Chondrocyte (in vitro differentiated cells): ENCODE data around the gene SH3TC2. TPM values are rescaled to one million over a fixed set of nuclear protein-coding genes. Genes with fewer than 3 reads are reported as not detected.

ENCODE experiments used
- DNase-seq: peaks from one replicate; pipeline ENCODE4 v3.0.0; 2021; ENCODE audit warnings: mixed read lengths, low spot score
- H3K27ac Mint-ChIP-seq: one replicate; pipeline ENCODE4 v1.8.0; 2021; ENCODE audit warnings: mild to moderate bottlenecking, moderate library complexity, mixed read lengths; ENCODE audit not compliant: unreplicated experiment
- H3K27me3 Mint-ChIP-seq: 2 replicates; pipeline ENCODE4 v1.8.0; 2021; ENCODE audit warnings: low read depth, mixed read lengths
- H3K36me3 Mint-ChIP-seq: 2 replicates; pipeline ENCODE4 v1.8.0; 2021; ENCODE audit warnings: low read depth, mixed read lengths
- H3K4me1 Mint-ChIP-seq: 2 replicates; pipeline ENCODE4 v1.8.0; 2021; ENCODE audit warnings: low read depth, mild to moderate bottlenecking, mixed read lengths
- H3K4me3 Mint-ChIP-seq: one replicate; pipeline ENCODE4 v1.8.0; 2021; ENCODE audit warnings: mild to moderate bottlenecking, moderate library complexity, mixed read lengths; ENCODE audit not compliant: unreplicated experiment
- H3K9me3 Mint-ChIP-seq: 2 replicates; pipeline ENCODE4 v1.8.0; 2021; ENCODE audit warnings: low read depth, mixed read lengths
- total RNA-seq: library from RNA; stranded (reverse); gene quantifications from 3 replicates; pipeline ENCODE4 v1.2.1, GENCODE V29; 2021
- TF ChIP-seq, protein P1 (sequence below): fragments of 200-600 bp; sonication (generic); IDR thresholded peaks from 2 replicates; pipeline ENCODE4 v1.5.0; 2021; ENCODE audit warnings: antibody characterized with exemption, mild to moderate bottlenecking, moderate library complexity

SH3TC2 gene
- total RNA-seq, 1 donor from 2014 or later, result 0.80 TPM

DNA sequence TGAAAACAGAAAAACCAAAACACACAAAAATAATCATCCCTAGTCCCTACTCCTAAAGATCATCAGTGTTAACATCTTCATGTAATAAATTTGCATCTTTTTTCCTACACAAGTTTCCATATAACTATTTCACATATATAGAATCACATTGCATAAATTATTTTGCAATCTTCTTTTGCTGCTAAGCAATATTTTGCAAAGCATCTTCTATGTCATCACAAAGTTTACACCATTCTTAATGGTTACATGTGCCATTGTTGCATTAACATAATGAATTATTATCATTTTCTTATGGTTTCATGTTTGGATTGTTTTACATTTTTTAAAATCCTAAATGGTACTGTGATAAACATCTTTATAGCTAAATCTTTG lies 17.8 kb downstream of the SH3TC2 start:
- Mint-ChIP-seq H3K27ac (no peak overlapping the region), H3K27me3 (no peaks in the 10 kb centered on the region), H3K36me3 (no peaks in the 10 kb centered on the region), H3K9me3 (no peaks in the 10 kb centered on the region), H3K4me1 (no peaks in the 10 kb centered on the region), H3K4me3 (no peak overlapping the region)
- TF ChIP-seq, protein P1, sequence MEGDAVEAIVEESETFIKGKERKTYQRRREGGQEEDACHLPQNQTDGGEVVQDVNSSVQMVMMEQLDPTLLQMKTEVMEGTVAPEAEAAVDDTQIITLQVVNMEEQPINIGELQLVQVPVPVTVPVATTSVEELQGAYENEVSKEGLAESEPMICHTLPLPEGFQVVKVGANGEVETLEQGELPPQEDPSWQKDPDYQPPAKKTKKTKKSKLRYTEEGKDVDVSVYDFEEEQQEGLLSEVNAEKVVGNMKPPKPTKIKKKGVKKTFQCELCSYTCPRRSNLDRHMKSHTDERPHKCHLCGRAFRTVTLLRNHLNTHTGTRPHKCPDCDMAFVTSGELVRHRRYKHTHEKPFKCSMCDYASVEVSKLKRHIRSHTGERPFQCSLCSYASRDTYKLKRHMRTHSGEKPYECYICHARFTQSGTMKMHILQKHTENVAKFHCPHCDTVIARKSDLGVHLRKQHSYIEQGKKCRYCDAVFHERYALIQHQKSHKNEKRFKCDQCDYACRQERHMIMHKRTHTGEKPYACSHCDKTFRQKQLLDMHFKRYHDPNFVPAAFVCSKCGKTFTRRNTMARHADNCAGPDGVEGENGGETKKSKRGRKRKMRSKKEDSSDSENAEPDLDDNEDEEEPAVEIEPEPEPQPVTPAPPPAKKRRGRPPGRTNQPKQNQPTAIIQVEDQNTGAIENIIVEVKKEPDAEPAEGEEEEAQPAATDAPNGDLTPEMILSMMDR, result no peak
- no peak for DNase-seq

DNA sequence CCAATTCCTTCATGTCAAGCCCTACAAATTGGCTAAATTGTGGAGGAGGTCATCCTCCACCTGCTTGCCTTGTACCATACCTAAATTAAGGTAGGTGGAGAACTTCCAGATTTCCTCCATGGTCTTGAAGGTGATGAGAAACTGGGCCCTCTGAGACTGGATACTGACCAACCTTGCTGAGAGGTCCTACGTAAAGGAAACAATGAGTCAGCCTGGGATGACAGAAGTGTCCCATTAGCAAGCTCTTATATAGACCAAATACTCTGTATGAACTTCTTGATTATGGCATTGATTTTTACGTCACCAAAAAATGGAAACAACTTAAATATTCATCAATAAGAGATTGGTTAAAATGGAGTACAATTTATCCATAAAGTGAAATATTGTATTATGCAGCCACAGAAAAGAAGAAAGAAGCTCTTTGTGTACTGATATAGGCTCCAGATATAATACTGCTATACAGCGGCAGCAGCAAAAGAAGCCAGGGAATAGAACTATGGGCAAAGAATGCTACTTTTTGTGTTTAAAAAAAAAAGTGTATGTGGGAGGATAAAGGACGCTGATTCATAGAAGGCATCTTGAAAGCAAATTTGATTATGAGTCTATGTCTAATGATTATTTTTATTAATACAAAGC lies 18.3 kb downstream of the SH3TC2 start:
- Mint-ChIP-seq H3K27me3 (no peaks in the 10 kb centered on the region), H3K36me3 (no peaks in the 10 kb centered on the region), H3K9me3 (no peaks in the 10 kb centered on the region), H3K27ac (no peak overlapping the region), H3K4me1 (no peaks in the 10 kb centered on the region), H3K4me3 (no peak overlapping the region)
- TF ChIP-seq, protein P1, result no peak
- DNase-seq, result no peak

DNA sequence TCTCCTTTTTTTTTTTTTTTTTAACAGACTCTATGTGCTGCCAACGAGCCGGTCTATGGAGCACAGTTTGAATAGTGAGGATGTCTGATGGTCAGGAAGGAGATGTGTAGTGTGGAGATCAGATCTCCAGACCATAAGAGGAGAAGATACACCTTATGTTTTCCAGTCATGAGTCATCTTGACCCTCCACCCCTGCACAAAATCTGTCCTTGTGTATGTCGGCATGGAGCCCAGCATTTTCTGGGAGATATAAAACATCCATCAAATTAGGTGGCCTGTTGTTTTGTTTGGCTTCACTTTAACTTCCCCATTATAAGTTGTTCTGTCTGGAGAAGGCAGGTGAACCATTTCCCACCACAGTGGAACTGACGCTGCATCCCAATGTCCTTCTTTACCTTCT lies 19.2 kb downstream of the SH3TC2 start:
- no peaks in the 10 kb centered on the region for H3K27me3 Mint-ChIP-seq
- H3K36me3 Mint-ChIP-seq, result no peaks in the 10 kb centered on the region
- no peak overlapping the region for H3K4me3 Mint-ChIP-seq
- TF ChIP-seq, protein P1, result no peak
- H3K4me1 Mint-ChIP-seq, result no peaks in the 10 kb centered on the region
- no peak for DNase-seq
- no peak overlapping the region for H3K27ac Mint-ChIP-seq
- H3K9me3 Mint-ChIP-seq, result no peaks in the 10 kb centered on the region

DNA sequence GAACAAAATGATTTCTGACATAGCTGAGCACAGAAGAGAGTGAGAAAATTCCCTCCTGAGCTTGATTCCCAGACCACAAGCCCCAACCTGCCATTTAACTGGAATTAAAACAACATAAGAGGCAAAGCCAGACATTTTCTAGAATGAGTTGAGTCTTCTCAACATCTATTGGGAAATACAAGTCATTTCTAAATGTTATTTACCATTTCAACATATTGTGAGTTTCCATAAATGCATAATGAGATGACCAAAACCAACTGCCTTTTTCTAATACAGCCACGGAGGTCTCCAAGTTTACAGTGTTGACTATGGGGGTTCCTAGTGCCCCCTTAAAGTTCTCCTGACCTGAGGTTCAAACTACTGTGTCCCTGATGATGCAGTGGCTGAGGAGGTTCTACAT lies 20.0 kb downstream of the SH3TC2 start:
- Mint-ChIP-seq H3K9me3 (no peaks in the 10 kb centered on the region), H3K27me3 (no peaks in the 10 kb centered on the region), H3K4me3 (no peak overlapping the region), H3K4me1 (no peaks in the 10 kb centered on the region), H3K27ac (no peak overlapping the region), H3K36me3 (no peaks in the 10 kb centered on the region)
- TF ChIP-seq, protein P1, result no peak
- no peak for DNase-seq

DNA sequence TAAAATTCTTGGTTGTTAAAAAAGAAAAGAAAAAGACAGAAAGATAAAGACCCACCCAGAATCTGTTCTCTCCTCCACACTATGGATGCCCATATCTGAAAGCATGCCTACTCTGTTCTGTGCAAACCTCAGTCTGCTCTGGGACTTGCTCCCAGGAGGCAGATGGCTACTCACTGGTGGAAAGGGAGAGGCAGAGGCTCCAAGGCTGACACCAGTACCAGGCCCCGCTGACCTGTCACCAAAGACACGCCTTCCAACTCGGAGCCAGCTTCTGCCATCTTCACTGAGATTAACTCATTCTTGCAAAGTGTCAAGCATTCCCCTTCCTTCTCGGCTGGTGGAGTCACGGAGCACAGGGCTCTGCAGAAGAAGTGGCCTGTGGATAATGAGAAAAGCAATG lies 21.6 kb downstream of the SH3TC2 start:
- TF ChIP-seq, protein P1, result no peak
- H3K9me3 Mint-ChIP-seq, result no peaks in the 10 kb centered on the region
- no peak for DNase-seq
- H3K4me3 Mint-ChIP-seq, result no peak overlapping the region
- H3K4me1 Mint-ChIP-seq, result no peaks in the 10 kb centered on the region
- H3K27ac Mint-ChIP-seq, result no peak overlapping the region
- H3K27me3 Mint-ChIP-seq, result no peaks in the 10 kb centered on the region
- H3K36me3 Mint-ChIP-seq, result no peaks in the 10 kb centered on the region
